Subcutaneous adipose tissue (tissue), 4 donors: ENCODE measurements around the gene CYP2J2. TPM values are rescaled to one million over a fixed set of nuclear protein-coding genes. Genes with fewer than 3 reads are reported as not detected.

Experiments used
- CTCF ChIP-seq: fragments of 450-650 bp; IDR thresholded peaks from one replicate; pipeline ENCODE4 v1.5.1; 2016; ENCODE audit warnings: low read depth, mild to moderate bottlenecking, control low read depth, antibody characterized with exemption, moderate library complexity
- small RNA-seq: library from RNA; depleted of rRNA; stranded (forward); fragments of <200 nt; gene quantifications from one replicate; pipeline ENCODE3, GENCODE V24; 2016
- total RNA-seq, 4 donors: library from RNA; depleted of rRNA; stranded (reverse); fragments of >200 nt; gene quantifications; one replicate each; pipeline ENCODE4 v1.1.0, GENCODE V29; 2016

CYP2J2 gene
- total RNA-seq, 4 donors from 2014 or later, result 0.33 TPM; not detected in 3

GRCh38 chr1:59846895-59847282, 79.7 kb downstream of the CYP2J2 start:
- no peak for TF ChIP-seq CTCF

- no peak for TF ChIP-seq CTCF
These were observed 80.2 kb downstream of the CYP2J2 start for GRCh38 chr1:59846209-59846894.

GRCh38 chr1:59845091-59845490, 81.5 kb downstream of the CYP2J2 start:
- no peak for TF ChIP-seq CTCF

Small RNAs within 50 kb of the gene (small RNA-seq; reads per million reads assigned to genes)
- gene RN7SL475P, result not detected

Other genes with a start within 250 kb of the CYP2J2 start
- 1 to 10 TPM in 1 of 4 donors, under 1 TPM in 2, not detected in 1; 0.22 to 1.3 (median 0.51) TPM for gene HOOK1, start 111.8 kb downstream of the CYP2J2 start, total RNA-seq
- under 1 TPM in 1 of 4 donors, not detected in 3; 0.68 TPM for gene C1orf87, start 147.0 kb upstream of the CYP2J2 start, total RNA-seq